NCI-H1105 (cell line): ENCODE measurements around the gene VPS37C.
"Not testable (repeated sequence)": the region's sequence is repeated elsewhere in the genome, so short reads cannot be mapped to it uniquely, and the experiment has no call there.

Experiments used
- DNase-seq: peaks from one replicate; lab custom pipeline; 2025; lab: John Stamatoyannopoulos, UW

The VPS37C gene

GRCh38 chr11:61174949-61175348, 13.7 kb upstream of the VPS37C start:
- DNase-seq: no peak

GRCh38 chr11:61174273-61174672, 13.0 kb upstream of the VPS37C start:
- no peak for DNase-seq

- DNase-seq: no peak
These were observed 12.2 kb upstream of the VPS37C start for GRCh38 chr11:61173456-61173855.

GRCh38 chr11:61172888-61173287, 11.7 kb upstream of the VPS37C start:
- DNase-seq: no peak

GRCh38 chr11:61172356-61172755, 11.1 kb upstream of the VPS37C start:
- no peak for DNase-seq

GRCh38 chr11:61171907-61172306, 10.7 kb upstream of the VPS37C start:
- no peak for DNase-seq

GRCh38 chr11:61170566-61170965, 9.3 kb upstream of the VPS37C start:
- no peak for DNase-seq

- no peak for DNase-seq
These were observed 7.6 kb upstream of the VPS37C start for GRCh38 chr11:61168800-61169199.

- DNase-seq: no peak
These were observed 6.9 kb upstream of the VPS37C start for GRCh38 chr11:61168042-61168688.

GRCh38 chr11:61166331-61166730, 5.1 kb upstream of the VPS37C start:
- not testable (repeated sequence) for DNase-seq

GRCh38 chr11:61165785-61166184, 4.6 kb upstream of the VPS37C start:
- not testable (repeated sequence) for DNase-seq

- no peak for DNase-seq
These were observed 3.6 kb upstream of the VPS37C start for GRCh38 chr11:61164606-61165424.

- no peak for DNase-seq
These were observed 2.7 kb upstream of the VPS37C start for GRCh38 chr11:61163714-61164605.

GRCh38 chr11:61163021-61163420, 1.8 kb upstream of the VPS37C start:
- DNase-seq: no peak

GRCh38 chr11:61162092-61162941, 1.1 kb upstream of the VPS37C start:
- peak; percentile 25 for DNase-seq

GRCh38 chr11:61160487-61161189, 588 bp downstream of the VPS37C start:
- no peak for DNase-seq

GRCh38 chr11:61158691-61159381, 2.4 kb downstream of the VPS37C start:
- no peak for DNase-seq

GRCh38 chr11:61157743-61158142, 3.5 kb downstream of the VPS37C start:
- DNase-seq: no peak

GRCh38 chr11:61155741-61156140, 5.5 kb downstream of the VPS37C start:
- no peak for DNase-seq

- DNase-seq: no peak
These were observed 5.9 kb downstream of the VPS37C start for GRCh38 chr11:61155312-61155711.
